CD14-positive monocyte (primary cell): ENCODE results near the gene ZSCAN5A. TPM values are rescaled to one million over a fixed set of nuclear protein-coding genes. Genes with fewer than 3 reads are reported as not detected.
"Not testable (repeated sequence)": the region's sequence is repeated elsewhere in the genome, so short reads cannot be mapped to it uniquely, and the experiment has no call there.

ENCODE experiments used
- DNase-seq, 3 donors: peaks; one replicate each; pipeline ENCODE4 v3.0.0-alpha.2; 2011 to 2022
- H2AFZ ChIP-seq: 2 replicates; pipeline ENCODE4 v1.6.0; 2012; ENCODE audit warnings: mild to moderate bottlenecking, low read depth, low read length, inconsistent platforms; ENCODE audit not compliant: insufficient read depth, poor library complexity, severe bottlenecking
- H3K27ac ChIP-seq, 2 donors: 1 replicate in 1 of 2; 2 replicates in 1 of 2; pipeline ENCODE4 v1.5.1; 2012 to 2013; ENCODE audit warnings: low read length in 2 of 2, control low read depth in 1 of 2, inconsistent platforms in 1 of 2, low read depth in 1 of 2, mild to moderate bottlenecking in 1 of 2
- H3K27me3 ChIP-seq, 2 donors: one replicate each; pipeline versions ENCODE4 v1.6.0 to v1.6.1; 2011 to 2013; ENCODE audit warnings: low read length in 2 of 2; ENCODE audit not compliant: control insufficient read depth in 2 of 2, insufficient read depth in 2 of 2
- H3K36me3 ChIP-seq, 2 donors: replicated peaks in 1 of 2; 1 replicate in 1 of 2; 2 replicates in 1 of 2; pipeline versions ENCODE4 v1.5.1 to v1.6.1; 2012 to 2013; ENCODE audit warnings: low read length in 2 of 2, control low read depth in 1 of 2, inconsistent platforms in 1 of 2, mild to moderate bottlenecking in 1 of 2; ENCODE audit not compliant: insufficient read depth in 2 of 2, control insufficient read depth in 1 of 2
- H3K4me1 ChIP-seq, 2 donors: 1 replicate in 1 of 2; 2 replicates in 1 of 2; pipeline versions ENCODE4 v1.5.1 to v1.6.1; 2012 to 2013; ENCODE audit warnings: low read length in 2 of 2, control low read depth in 1 of 2, inconsistent platforms in 1 of 2, mild to moderate bottlenecking in 1 of 2, moderate library complexity in 1 of 2; ENCODE audit not compliant: insufficient read depth in 2 of 2, control insufficient read depth in 1 of 2
- H3K4me2 ChIP-seq: replicated peaks from 2 replicates; pipeline ENCODE3; 2012; ENCODE audit warnings: low read length, moderate library complexity, mild to moderate bottlenecking; ENCODE audit not compliant: poor library complexity, severe bottlenecking; ENCODE audit errors: extremely low read depth
- H3K4me3 ChIP-seq, 3 experiments: fragments of 200-600 bp in 1 of 3; sonication (generic) in 1 of 3; replicated peaks in 1 of 3; 1 replicate in 2 of 3; 2 replicates in 1 of 3; pipeline ENCODE4 v1.5.1; 2011 to 2013; ENCODE audit warnings: low read length in 3 of 3, mild to moderate bottlenecking in 3 of 3, control low read depth in 2 of 3, low read depth in 2 of 3, inconsistent platforms in 1 of 3, moderate library complexity in 1 of 3
- H3K79me2 ChIP-seq: 2 replicates; pipeline ENCODE4 v1.6.0; 2012; ENCODE audit warnings: mild to moderate bottlenecking, control low read depth, inconsistent platforms, low read length, moderate library complexity; ENCODE audit not compliant: insufficient read depth
- H3K9ac ChIP-seq: 2 replicates; pipeline ENCODE4 v1.6.0; 2017; ENCODE audit warnings: low read length, mild to moderate bottlenecking; ENCODE audit not compliant: insufficient read depth, poor library complexity, severe bottlenecking
- H3K9me3 ChIP-seq, 2 donors: replicated peaks in 1 of 2; 1 replicate in 1 of 2; 2 replicates in 1 of 2; pipeline versions ENCODE4 v1.5.1 to v1.6.1; 2012 to 2013; ENCODE audit warnings: low read length in 2 of 2, control low read depth in 1 of 2; ENCODE audit not compliant: control insufficient read depth in 1 of 2, insufficient read depth in 1 of 2
- H4K20me1 ChIP-seq: 2 replicates; pipeline ENCODE4 v1.6.0; 2012; ENCODE audit warnings: mild to moderate bottlenecking, low read length, control low read depth, moderate library complexity; ENCODE audit not compliant: insufficient read depth
- H3K27ac Mint-ChIP-seq, 7 donors: one replicate each; pipeline ENCODE4 v1.8.0; 2020; ENCODE audit warnings: mild to moderate bottlenecking in 7 of 7, mixed read lengths in 7 of 7, moderate library complexity in 6 of 7, inconsistent platforms in 2 of 7
- H3K27me3 Mint-ChIP-seq, 3 donors: one replicate each; pipeline ENCODE4 v1.8.0; 2021 to 2022; ENCODE audit warnings: low read depth in 3 of 3, mild to moderate bottlenecking in 3 of 3, mixed read lengths in 3 of 3, moderate library complexity in 3 of 3, inconsistent platforms in 1 of 3
- H3K36me3 Mint-ChIP-seq, 2 donors: one replicate each; pipeline ENCODE4 v1.8.0; 2020; ENCODE audit warnings: mixed read lengths in 2 of 2, inconsistent platforms in 1 of 2, mild to moderate bottlenecking in 1 of 2
- H3K4me1 Mint-ChIP-seq: one replicate; pipeline ENCODE4 v1.8.0; 2020; ENCODE audit warnings: mild to moderate bottlenecking, mixed read lengths
- H3K4me3 Mint-ChIP-seq, 2 donors: one replicate each; pipeline ENCODE4 v1.8.0; 2020; ENCODE audit warnings: mild to moderate bottlenecking in 2 of 2, mixed read lengths in 2 of 2, moderate library complexity in 1 of 2
- H3K9me3 Mint-ChIP-seq, 7 donors: one replicate each; pipeline ENCODE4 v1.8.0; 2020 to 2022; ENCODE audit warnings: mixed read lengths in 7 of 7, mild to moderate bottlenecking in 6 of 7, moderate library complexity in 6 of 7, inconsistent platforms in 2 of 7
- WGBS: methylation state at CpG from one replicate; pipeline ENCODE4 v1.1.5; 2013; ENCODE audit warnings: missing lambda C conversion rate; ENCODE audit not compliant: insufficient coverage; 5-methylcytosine and 5-hydroxymethylcytosine counted together
- intact Hi-C, 2 donors: fragments of 100-400 bp; cut with micrococcal nuclease; formaldehyde crosslinking; loops; one replicate each; pipeline versions ENCODE4 v1.15.0 to v1.15.1; 2023
- polyA plus RNA-seq, 3 donors: library from polyadenylated mRNA; depleted of rRNA in 1 of 3; unstranded in 2 of 3; stranded (reverse) in 1 of 3; fragments of 300-500 nt in 2 of 3; fragments of >200 nt in 1 of 3; fragmentation: Illumina TruSeq in 2 of 3; gene quantifications; 1 replicate in 2 of 3; 2 replicates in 1 of 3; pipeline ENCODE4 v1.2.3, GENCODE V29; 2012 to 2021
- TF ChIP-seq, protein P1 (sequence below): fragments of 200-600 bp; IDR thresholded peaks from one replicate; pipeline ENCODE4 v1.8.0; 2022; ENCODE audit warnings: antibody characterized with exemption, mild to moderate bottlenecking

The ZSCAN5A gene
- polyA plus RNA-seq, 3 donors = 5.3 to 11.3 (median 6.3) TPM

DNA sequence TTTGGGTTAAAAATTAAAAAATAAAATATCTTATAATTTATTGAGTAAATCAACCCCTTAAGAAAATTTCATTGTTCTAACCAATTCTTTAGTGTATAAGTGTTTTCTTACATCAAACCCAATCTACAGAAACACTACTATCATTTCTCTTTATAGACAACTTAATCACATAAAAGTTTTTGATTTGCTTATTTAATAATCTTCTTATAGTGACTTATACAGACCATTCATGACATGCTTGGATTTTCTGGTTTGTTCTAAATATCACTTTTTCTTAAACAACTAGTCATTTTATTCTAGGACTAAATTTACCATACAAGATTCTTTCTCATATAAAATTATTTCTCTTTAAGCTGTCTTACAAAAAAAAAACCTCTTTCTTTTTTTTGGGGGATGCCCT, 27.3 kb upstream of the ZSCAN5A start:
- intact Hi-C loops = loop anchor here in 1 of 2 donors (10.0 kb wide), 1 partner anchor 277 kb away; no protein-coding TSS in a partner anchor
- H3K9me3 Mint-ChIP-seq = peaks cover 16 to 43% (median 32%) of the 10 kb centered on the region in 7 donors
- Histone ChIP-seq H3K9me3 (peaks cover 36 to 40% of the 10 kb centered on the region in 2 donors), H4K20me1 (no peaks in the 10 kb centered on the region), H3K9ac (no peak overlapping the region), H3K4me1 (no peaks in the 10 kb centered on the region), H3K79me2 (no peaks in the 10 kb centered on the region), H3K4me2 (no peak overlapping the region), H3K27ac (no peak overlapping the region), H3K27me3 (no peaks in the 10 kb centered on the region), H2AFZ (no peak overlapping the region), H3K36me3 (no peaks in the 10 kb centered on the region), H3K4me3 (no peak overlapping the region)
- no peaks in the 10 kb centered on the region for H3K4me1 Mint-ChIP-seq
- TF ChIP-seq, protein P1, sequence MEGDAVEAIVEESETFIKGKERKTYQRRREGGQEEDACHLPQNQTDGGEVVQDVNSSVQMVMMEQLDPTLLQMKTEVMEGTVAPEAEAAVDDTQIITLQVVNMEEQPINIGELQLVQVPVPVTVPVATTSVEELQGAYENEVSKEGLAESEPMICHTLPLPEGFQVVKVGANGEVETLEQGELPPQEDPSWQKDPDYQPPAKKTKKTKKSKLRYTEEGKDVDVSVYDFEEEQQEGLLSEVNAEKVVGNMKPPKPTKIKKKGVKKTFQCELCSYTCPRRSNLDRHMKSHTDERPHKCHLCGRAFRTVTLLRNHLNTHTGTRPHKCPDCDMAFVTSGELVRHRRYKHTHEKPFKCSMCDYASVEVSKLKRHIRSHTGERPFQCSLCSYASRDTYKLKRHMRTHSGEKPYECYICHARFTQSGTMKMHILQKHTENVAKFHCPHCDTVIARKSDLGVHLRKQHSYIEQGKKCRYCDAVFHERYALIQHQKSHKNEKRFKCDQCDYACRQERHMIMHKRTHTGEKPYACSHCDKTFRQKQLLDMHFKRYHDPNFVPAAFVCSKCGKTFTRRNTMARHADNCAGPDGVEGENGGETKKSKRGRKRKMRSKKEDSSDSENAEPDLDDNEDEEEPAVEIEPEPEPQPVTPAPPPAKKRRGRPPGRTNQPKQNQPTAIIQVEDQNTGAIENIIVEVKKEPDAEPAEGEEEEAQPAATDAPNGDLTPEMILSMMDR = no peak
- no peak overlapping the region for H3K27ac Mint-ChIP-seq
- H3K27me3 Mint-ChIP-seq = no peaks in the 10 kb centered on the region
- DNase-seq = no peak
- H3K4me3 Mint-ChIP-seq = no peak overlapping the region
- no peaks in the 10 kb centered on the region for H3K36me3 Mint-ChIP-seq

GRCh38 chr19:56339031-56339430, 24.4 kb upstream of the ZSCAN5A start:
- H3K27ac ChIP-seq, H3K4me3 Mint-ChIP-seq, H4K20me1 ChIP-seq, H3K36me3 Mint-ChIP-seq, H3K4me1 ChIP-seq, H3K79me2 ChIP-seq, DNase-seq, intact Hi-C loops, H2AFZ ChIP-seq, H3K36me3 ChIP-seq, H3K4me1 Mint-ChIP-seq, H3K4me3 ChIP-seq, H3K9ac ChIP-seq, H3K4me2 ChIP-seq, H3K27ac Mint-ChIP-seq, H3K27me3 Mint-ChIP-seq, H3K27me3 ChIP-seq: not testable (repeated sequence)
- H3K9me3 Mint-ChIP-seq = peaks cover 16 to 46% (median 37%) of the 10 kb centered on the region in 7 donors
- peaks cover 36 to 40% of the 10 kb centered on the region in 2 donors for H3K9me3 ChIP-seq
- WGBS = 83% methylated on average over 1 of the region's 10 CpGs

- H3K9ac ChIP-seq, H3K27ac ChIP-seq, DNase-seq, H3K79me2 ChIP-seq, H3K4me2 ChIP-seq, H2AFZ ChIP-seq, H3K36me3 ChIP-seq, intact Hi-C loops, H3K4me1 Mint-ChIP-seq, H4K20me1 ChIP-seq, H3K27ac Mint-ChIP-seq, H3K27me3 ChIP-seq, H3K27me3 Mint-ChIP-seq, H3K4me3 ChIP-seq, H3K4me1 ChIP-seq, H3K4me3 Mint-ChIP-seq, H3K36me3 Mint-ChIP-seq: not testable (repeated sequence)
- peaks cover 11 to 38% (median 29%) of the 10 kb centered on the region in 7 donors for H3K9me3 Mint-ChIP-seq
- peaks cover 25 to 27% of the 10 kb centered on the region in 2 donors for H3K9me3 ChIP-seq
- WGBS = 88% methylated on average over 1 of the region's 8 CpGs
Observed at GRCh38 chr19:56337077-56337476, 22.4 kb upstream of the ZSCAN5A start.

DNA sequence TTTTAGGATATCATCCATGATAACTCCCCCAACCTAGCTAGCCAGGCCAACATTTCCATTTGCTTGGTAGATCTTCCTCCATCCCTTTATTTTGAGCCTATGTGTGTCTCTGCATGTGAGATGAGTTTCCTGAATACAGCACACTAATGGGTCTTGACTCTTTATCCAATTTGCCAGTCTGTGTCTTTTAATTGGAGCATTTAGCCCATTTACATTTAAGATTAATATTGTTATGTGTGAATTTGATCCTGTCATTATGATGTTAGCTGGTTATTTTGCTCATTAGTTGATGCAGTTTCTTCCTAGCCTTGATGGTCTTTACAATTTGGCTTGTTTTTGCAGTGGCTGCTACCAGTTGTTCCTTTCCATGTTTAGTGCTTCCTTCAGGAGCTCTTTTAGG, 20.7 kb upstream of the ZSCAN5A start:
- H3K4me1 ChIP-seq, H3K4me1 Mint-ChIP-seq, H3K36me3 ChIP-seq, H3K27me3 ChIP-seq, H3K4me3 Mint-ChIP-seq, H3K9ac ChIP-seq, H3K27me3 Mint-ChIP-seq, H4K20me1 ChIP-seq, H3K27ac Mint-ChIP-seq, H2AFZ ChIP-seq, H3K27ac ChIP-seq, intact Hi-C loops, H3K4me3 ChIP-seq, H3K79me2 ChIP-seq, DNase-seq, H3K36me3 Mint-ChIP-seq, H3K4me2 ChIP-seq: not testable (repeated sequence)
- peaks cover 20 to 22% of the 10 kb centered on the region in 2 donors for H3K9me3 ChIP-seq
- H3K9me3 Mint-ChIP-seq = peaks cover 6 to 25% (median 18%) of the 10 kb centered on the region in 7 donors
